ENCODE data around the gene FAM168A. TPM values are rescaled to one million over a fixed set of nuclear protein-coding genes. Genes with fewer than 3 reads are reported as not detected.
A peak's percentile ranks its signal among the peaks of the same experiment; 100 is the strongest.

FAM168A gene
- total and polyA plus RNA-seq, 9 of the 15 experiments (the other 6 are each of a cell fraction or from before 2014, with no cell fraction given): 0.44 to 7.2 (median 2.9) TPM

- POLR2A ChIA-PET: interaction anchor here (1.3 kb wide), 1 partner anchor 17 kb away, joined by 6 read pairs; no protein-coding TSS in a partner anchor
- no peaks in the 10 kb centered on the region for H3K79me2 ChIP-seq (ENCODE audit: control insufficient read depth, insufficient read depth, low read length)
- 36% methylated on average over 3 of the region's 3 CpGs for WGBS (ENCODE audit: insufficient coverage, low coverage, missing lambda C conversion rate)
These were observed 196.5 kb downstream of the FAM168A start for GRCh38 chr11:73401217-73401923.

More at GRCh38 chr11:73401217-73401923, 196.5 kb downstream of the FAM168A start:
- Histone ChIP-seq H2AFZ (ENCODE audit: low read depth, low read length) (no peak overlapping the region), H3K4me3 (no peak overlapping the region), H4K20me1 (replicated peaks; ENCODE audit: control insufficient read depth, insufficient read depth, low read length) (0 out of 2 replicates have a peak, but pooled peaks cover 2% of the 10 kb centered on the region), H3K4me1 (replicated peaks in 1 of 2; ENCODE audit: control insufficient read depth in 2 of 2, insufficient read depth in 2 of 2, low read length in 2 of 2) (peaks cover 12 to 19% of the 10 kb centered on the region in 2 experiments; a peak in 4 of 5 replicates), H3K36me3 (ENCODE audit: control insufficient read depth, insufficient read depth, low read length) (peaks cover 12% of the 10 kb centered on the region; the same call in 2 of the 3 replicates), H3K4me2 (ENCODE audit: insufficient read depth, low read length) (no peak overlapping the region), H3K27me3 (ENCODE audit: control insufficient read depth in 2 of 2, insufficient read depth in 2 of 2, low read length in 2 of 2) (no peaks in the 10 kb centered on the region), H3K9me1 (ENCODE audit: control insufficient read depth, insufficient read depth, low read length) (no peaks in the 10 kb centered on the region), H3K9ac (ENCODE audit: insufficient read depth in 1 of 2, low read depth in 2 of 2, low read length in 2 of 2) (peak overlapping the region in 1 of 2 experiments; percentile 69; a peak in 1 of 4 replicates), H3K9me3 (replicated peaks; ENCODE audit: control insufficient read depth, insufficient read depth, low read depth, low read length) (no peaks in the 10 kb centered on the region), H3K27ac (ENCODE audit: extremely low read depth, low read depth, low read length) (no peak overlapping the region)
- CTCF ChIA-PET (ENCODE audit: low intra/inter-chr PET ratio): no interaction called here
- in situ Hi-C loops (cut with MboI): loop anchor here (5.0 kb wide), 1 partner anchor 256 kb away; no protein-coding TSS in a partner anchor
- FAIRE-seq (no peak), ATAC-seq (no peak), DNase-seq (ENCODE audit: extremely low read depth in 1 of 4, low spot score in 3 of 4) (no peak)
- no TSS peak for BruUV-seq (replicated peaks)
- TF ChIP-seq RFX7 (CRISPR knock-in tag; IDR thresholded peaks at IDR 0.05) (no peak), SP2 (IDR thresholded peaks at IDR 0.05; ENCODE audit: extremely low read depth, low read depth, low read length, poor library complexity, severe bottlenecking) (no peak), ZNF282 (CRISPR knock-in tag; IDR thresholded peaks at IDR 0.05) (no peak), CREB1 (IDR thresholded peaks at IDR 0.05) (no peak), CREB1 (CRISPR knock-in tag; IDR thresholded peaks at IDR 0.05) (no peak), ZNF695 (CRISPR knock-in tag; IDR thresholded peaks at IDR 0.05) (no peak), YBX1 (IDR thresholded peaks at IDR 0.05) (no peak), TGIF2 (CRISPR knock-in tag; IDR thresholded peaks at IDR 0.05) (no peak), SRSF3 (IDR thresholded peaks at IDR 0.05; ENCODE audit: insufficient read depth, low read length) (no peak), EGR1 (conservative IDR thresholded peaks at IDR 0.05) (no peak), ZBTB7A (IDR thresholded peaks at IDR 0.05; ENCODE audit: borderline replicate concordance, control insufficient read depth, low read depth, low read length) (no peak), ELF1 (tag; IDR thresholded peaks at IDR 0.05) (no peak), FOXJ2 (tag; IDR thresholded peaks at IDR 0.05) (no peak), NCOA6 (IDR thresholded peaks at IDR 0.05) (no peak), ZMIZ1 (IDR thresholded peaks at IDR 0.05; ENCODE audit: low read depth in 2 of 2, low read length in 2 of 2) (no peak), ZC3H4 (CRISPR knock-in tag; IDR thresholded peaks at IDR 0.05; ENCODE audit: borderline replicate concordance) (no peak), NCOA4 (IDR thresholded peaks at IDR 0.05; ENCODE audit: partially characterized antibody) (no peak)
- intact Hi-C loops (cut with micrococcal nuclease): no loop called here
